H54 (cell line): Measurements from ENCODE around the gene FGF12.
"Not testable (repeated sequence)": the region's sequence is repeated elsewhere in the genome, so short reads cannot be mapped to it uniquely, and the experiment has no call there.

ENCODE experiments used
- DNase-seq: peaks from one replicate; pipeline ENCODE4 v3.0.0; 2011; ENCODE audit warnings: low spot score, mixed read lengths; ENCODE audit not compliant: insufficient read length
- FAIRE-seq: peaks from 3 replicates; lab custom pipeline; 2011; peaks lifted over from hg19 to GRCh38; lab: Jason Lieb, UNC
- POLR2A ChIP-seq: IDR thresholded peaks from 2 replicates; pipeline ENCODE4 v1.6.1; 2011; ENCODE audit warnings: low read depth, mild to moderate bottlenecking, low read length

FGF12 gene

GRCh38 chr3:192715126-192715525, 12.2 kb downstream of the FGF12 start:
- DNase-seq (no peak), FAIRE-seq (no peak)
- no peak for TF ChIP-seq POLR2A

- not testable (repeated sequence) for FAIRE-seq
Measured at GRCh38 chr3:192711126-192711525, 16.2 kb downstream of the FGF12 start.

GRCh38 chr3:192710366-192710765, 17.0 kb downstream of the FGF12 start:
- DNase-seq, result no peak
- FAIRE-seq, result no peak
- TF ChIP-seq POLR2A, result no peak

More at GRCh38 chr3:192711126-192711525, 16.2 kb downstream of the FGF12 start:
- not testable (repeated sequence) for DNase-seq

GRCh38 chr3:192706272-192706671, 21.1 kb downstream of the FGF12 start:
- FAIRE-seq, result no peak
- no peak for DNase-seq
- TF ChIP-seq POLR2A, result no peak

GRCh38 chr3:192700885-192701284, 26.5 kb downstream of the FGF12 start:
- TF ChIP-seq POLR2A, result no peak
- FAIRE-seq (no peak), DNase-seq (no peak)

GRCh38 chr3:192696943-192697587, 30.3 kb downstream of the FGF12 start:
- DNase-seq, result no peak
- no peak for FAIRE-seq
- no peak for TF ChIP-seq POLR2A

- FAIRE-seq (no peak), DNase-seq (no peak)
- no peak for TF ChIP-seq POLR2A
Measured at GRCh38 chr3:192687488-192688152, 39.7 kb downstream of the FGF12 start.

- FAIRE-seq (no peak), DNase-seq (no peak)
- no peak for TF ChIP-seq POLR2A
Measured at GRCh38 chr3:192685801-192686200, 41.5 kb downstream of the FGF12 start.

- FAIRE-seq, result no peak
- DNase-seq, result no peak
- no peak for TF ChIP-seq POLR2A
Measured at GRCh38 chr3:192684151-192684550, 43.2 kb downstream of the FGF12 start.

GRCh38 chr3:192675958-192676649, 51.2 kb downstream of the FGF12 start:
- DNase-seq (no peak), FAIRE-seq (no peak)
- no peak for TF ChIP-seq POLR2A

- FAIRE-seq (no peak), DNase-seq (no peak)
Measured at GRCh38 chr3:192655628-192656027, 71.7 kb downstream of the FGF12 start.

GRCh38 chr3:192655040-192655439, 72.3 kb downstream of the FGF12 start:
- TF ChIP-seq POLR2A, result no peak
- FAIRE-seq, result no peak
- DNase-seq, result no peak

More at GRCh38 chr3:192655628-192656027, 71.7 kb downstream of the FGF12 start:
- no peak for TF ChIP-seq POLR2A

GRCh38 chr3:192653862-192654261, 73.5 kb downstream of the FGF12 start:
- TF ChIP-seq POLR2A, result no peak
- no peak for FAIRE-seq
- DNase-seq, result no peak

- no peak for FAIRE-seq
- TF ChIP-seq POLR2A, result no peak
- DNase-seq, result no peak
Measured at GRCh38 chr3:192652727-192653126, 74.6 kb downstream of the FGF12 start.
